Central memory CD8-positive, alpha-beta T cell (primary cell): ENCODE measurements around the gene COL1A1.

Experiments used
- ATAC-seq: fragments of 150-1000 bp; cut with Tn5 transposase; replicated peaks from 2 replicates; pipeline ENCODE4 v1.10.0; 2022; ENCODE audit warnings: mild to moderate bottlenecking, moderate FRiP score, moderate number of reproducible peaks; ENCODE audit not compliant: poor library complexity, severe bottlenecking; ENCODE audit errors: extremely low read depth
- DNase-seq, 2 donors: peaks; one replicate each; pipeline ENCODE4 v3.0.0; 2021; ENCODE audit warnings: low spot score in 2 of 2
- H3K27ac Mint-ChIP-seq: one replicate; pipeline ENCODE4 v1.8.0; 2022; ENCODE audit warnings: low read depth, mild to moderate bottlenecking, moderate library complexity, mixed read lengths
- H3K27me3 Mint-ChIP-seq: one replicate; pipeline ENCODE4 v1.8.0; 2022; ENCODE audit warnings: mixed read lengths
- H3K36me3 Mint-ChIP-seq: one replicate; pipeline ENCODE4 v1.8.0; 2022; ENCODE audit warnings: mild to moderate bottlenecking, moderate library complexity, mixed read lengths; ENCODE audit not compliant: insufficient read depth
- H3K4me1 Mint-ChIP-seq: one replicate; pipeline ENCODE4 v1.8.0; 2022; ENCODE audit warnings: mixed read lengths
- H3K4me3 Mint-ChIP-seq: one replicate; pipeline ENCODE4 v1.8.0; 2022; ENCODE audit warnings: mild to moderate bottlenecking, moderate library complexity, mixed read lengths
- H3K9me3 Mint-ChIP-seq: one replicate; pipeline ENCODE4 v1.8.0; 2022; ENCODE audit warnings: mixed read lengths

Gene COL1A1

GRCh38 chr17:50221266-50221863 is 19.9 kb upstream of the COL1A1 start:
- no peak overlapping the region for H3K27ac Mint-ChIP-seq
- H3K9me3 Mint-ChIP-seq, result no peaks in the 10 kb centered on the region
- no peaks in the 10 kb centered on the region for H3K36me3 Mint-ChIP-seq
- no peak overlapping the region for H3K4me3 Mint-ChIP-seq
- ATAC-seq, result no peak
- no peak for DNase-seq
- no peaks in the 10 kb centered on the region for H3K4me1 Mint-ChIP-seq
- H3K27me3 Mint-ChIP-seq, result peaks cover 35% of the 10 kb centered on the region

GRCh38 chr17:50220811-50221210 is 19.4 kb upstream of the COL1A1 start:
- ATAC-seq (no peak), DNase-seq (no peak)
- H3K4me1 Mint-ChIP-seq, result no peaks in the 10 kb centered on the region
- H3K36me3 Mint-ChIP-seq, result no peaks in the 10 kb centered on the region
- H3K27ac Mint-ChIP-seq, result no peak overlapping the region
- H3K27me3 Mint-ChIP-seq, result peaks cover 35% of the 10 kb centered on the region
- H3K9me3 Mint-ChIP-seq, result no peaks in the 10 kb centered on the region
- H3K4me3 Mint-ChIP-seq, result no peak overlapping the region

GRCh38 chr17:50219939-50220465 is 18.6 kb upstream of the COL1A1 start:
- peaks cover 35% of the 10 kb centered on the region for H3K27me3 Mint-ChIP-seq
- DNase-seq, result no peak
- no peak for ATAC-seq
- H3K36me3 Mint-ChIP-seq, result no peaks in the 10 kb centered on the region
- no peaks in the 10 kb centered on the region for H3K9me3 Mint-ChIP-seq
- H3K4me3 Mint-ChIP-seq, result no peak overlapping the region
- no peaks in the 10 kb centered on the region for H3K4me1 Mint-ChIP-seq
- no peak overlapping the region for H3K27ac Mint-ChIP-seq

GRCh38 chr17:50219342-50219741 is 17.9 kb upstream of the COL1A1 start:
- Mint-ChIP-seq H3K9me3 (no peaks in the 10 kb centered on the region), H3K4me3 (no peak overlapping the region), H3K4me1 (no peaks in the 10 kb centered on the region), H3K36me3 (no peaks in the 10 kb centered on the region), H3K27me3 (peaks cover 35% of the 10 kb centered on the region), H3K27ac (no peak overlapping the region)
- DNase-seq (no peak), ATAC-seq (no peak)

GRCh38 chr17:50218771-50219315 is 17.4 kb upstream of the COL1A1 start:
- DNase-seq (no peak), ATAC-seq (no peak)
- Mint-ChIP-seq H3K9me3 (no peaks in the 10 kb centered on the region), H3K4me3 (no peak overlapping the region), H3K27ac (no peak overlapping the region), H3K27me3 (peaks cover 35% of the 10 kb centered on the region), H3K4me1 (no peaks in the 10 kb centered on the region), H3K36me3 (no peaks in the 10 kb centered on the region)

GRCh38 chr17:50218071-50218759 is 16.8 kb upstream of the COL1A1 start:
- H3K9me3 Mint-ChIP-seq, result no peaks in the 10 kb centered on the region
- ATAC-seq (no peak), DNase-seq (no peak)
- peaks cover 2% of the 10 kb centered on the region for H3K4me1 Mint-ChIP-seq
- H3K27me3 Mint-ChIP-seq, result peaks cover 35% of the 10 kb centered on the region
- no peaks in the 10 kb centered on the region for H3K36me3 Mint-ChIP-seq
- no peak overlapping the region for H3K27ac Mint-ChIP-seq
- H3K4me3 Mint-ChIP-seq, result no peak overlapping the region

- ATAC-seq (no peak), DNase-seq (no peak)
- Mint-ChIP-seq H3K27me3 (peaks cover 35% of the 10 kb centered on the region), H3K27ac (no peak overlapping the region), H3K4me3 (no peak overlapping the region), H3K4me1 (peaks cover 6% of the 10 kb centered on the region), H3K36me3 (no peaks in the 10 kb centered on the region), H3K9me3 (no peaks in the 10 kb centered on the region)
Observed at GRCh38 chr17:50217591-50217990, 16.2 kb upstream of the COL1A1 start.

- ATAC-seq, result no peak
- Mint-ChIP-seq H3K4me3 (no peak overlapping the region), H3K27ac (no peak overlapping the region), H3K27me3 (peaks cover 32% of the 10 kb centered on the region), H3K36me3 (no peaks in the 10 kb centered on the region), H3K4me1 (peaks cover 6% of the 10 kb centered on the region), H3K9me3 (no peaks in the 10 kb centered on the region)
- DNase-seq, result no peak
Observed at GRCh38 chr17:50214976-50215760, 13.7 kb upstream of the COL1A1 start.

GRCh38 chr17:50213026-50214022 is 11.9 kb upstream of the COL1A1 start:
- H3K4me3 Mint-ChIP-seq, result no peak overlapping the region
- peaks cover 50% of the 10 kb centered on the region for H3K27me3 Mint-ChIP-seq
- no peaks in the 10 kb centered on the region for H3K36me3 Mint-ChIP-seq
- peaks cover 6% of the 10 kb centered on the region for H3K4me1 Mint-ChIP-seq
- H3K9me3 Mint-ChIP-seq, result no peaks in the 10 kb centered on the region
- peak overlapping the region; percentile 58 for H3K27ac Mint-ChIP-seq
- DNase-seq, result peak in 1 of 2 donors; percentile 59
- ATAC-seq, result peak; percentile 94

- no peaks in the 10 kb centered on the region for H3K36me3 Mint-ChIP-seq
- no peaks in the 10 kb centered on the region for H3K9me3 Mint-ChIP-seq
- H3K27me3 Mint-ChIP-seq, result peaks cover 51% of the 10 kb centered on the region
- no peak overlapping the region for H3K4me3 Mint-ChIP-seq
- ATAC-seq, result no peak
- DNase-seq, result no peak
- H3K27ac Mint-ChIP-seq, result no peak overlapping the region
- H3K4me1 Mint-ChIP-seq, result peaks cover 6% of the 10 kb centered on the region
Observed at GRCh38 chr17:50212121-50212843, 10.9 kb upstream of the COL1A1 start.

- ATAC-seq, result no peak
- no peaks in the 10 kb centered on the region for H3K9me3 Mint-ChIP-seq
- H3K4me3 Mint-ChIP-seq, result no peak overlapping the region
- DNase-seq, result no peak
- H3K27ac Mint-ChIP-seq, result no peak overlapping the region
- peaks cover 54% of the 10 kb centered on the region for H3K27me3 Mint-ChIP-seq
- H3K36me3 Mint-ChIP-seq, result no peaks in the 10 kb centered on the region
- peaks cover 6% of the 10 kb centered on the region for H3K4me1 Mint-ChIP-seq
Observed at GRCh38 chr17:50211249-50212120, 10.1 kb upstream of the COL1A1 start.
